Stimulated activated naive CD8-positive, alpha-beta T cell treated with anti-CD3 and anti-CD28 coated beads, Interleukin-15, amount 100 ng/mL, for 72 hours (primary cell): ENCODE data around the gene NIPBL.
"Not testable (repeated sequence)": the region's sequence is repeated elsewhere in the genome, so short reads cannot be mapped to it uniquely, and the experiment has no call there.

Source experiments
- ATAC-seq: fragments of 150-1000 bp; cut with Tn5 transposase; 2 replicates; pipeline ENCODE4 v1.10.0; 2021; ENCODE audit warnings: mild to moderate bottlenecking, moderate library complexity
- DNase-seq, 2 donors: peaks; one replicate each; pipeline ENCODE4 v3.0.0; 2021 to 2022
- H3K27ac Mint-ChIP-seq, 2 donors: one replicate each; pipeline ENCODE4 v1.8.0; 2022; ENCODE audit warnings: mild to moderate bottlenecking in 2 of 2, mixed read lengths in 2 of 2, moderate library complexity in 2 of 2
- H3K27me3 Mint-ChIP-seq: one replicate; pipeline ENCODE4 v1.8.0; 2022; ENCODE audit warnings: mixed read lengths
- H3K4me1 Mint-ChIP-seq: one replicate; pipeline ENCODE4 v1.8.0; 2022; ENCODE audit warnings: mild to moderate bottlenecking, mixed read lengths
- H3K4me3 Mint-ChIP-seq, 2 donors: one replicate each; pipeline ENCODE4 v1.8.0; 2022; ENCODE audit warnings: mild to moderate bottlenecking in 2 of 2, mixed read lengths in 2 of 2, moderate library complexity in 1 of 2
- H3K9me3 Mint-ChIP-seq, 2 donors: one replicate each; pipeline ENCODE4 v1.8.0; 2022; ENCODE audit warnings: mixed read lengths in 2 of 2

The NIPBL gene

GRCh38 chr5:37047947-37048346 lies 171.4 kb downstream of the NIPBL start:
- Mint-ChIP-seq H3K27ac (no peak overlapping the region), H3K27me3 (no peaks in the 10 kb centered on the region), H3K4me3 (no peak overlapping the region), H3K4me1 (no peaks in the 10 kb centered on the region), H3K9me3 (no peaks in the 10 kb centered on the region)
- DNase-seq (no peak), ATAC-seq (no peak)

DNA sequence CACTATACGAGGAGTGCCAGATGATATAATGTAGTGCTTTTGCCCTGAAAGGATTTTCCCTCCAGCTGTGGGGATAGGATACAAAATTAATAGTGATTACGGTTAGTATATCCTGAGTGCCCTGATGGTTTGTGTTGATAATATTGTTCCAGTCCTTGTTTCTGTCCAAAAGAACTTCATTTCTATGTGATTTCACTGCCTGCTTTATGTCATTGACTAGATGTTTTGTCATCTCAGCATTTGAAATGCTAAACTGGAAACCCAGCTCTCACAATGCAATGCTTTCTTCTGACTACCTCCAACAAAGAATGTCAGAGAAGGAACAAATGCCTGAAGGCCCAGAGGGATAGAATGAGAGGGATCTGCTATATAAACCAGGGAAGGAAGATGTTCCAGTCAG lies 177.8 kb downstream of the NIPBL start:
- no peak for DNase-seq
- Mint-ChIP-seq H3K4me1 (no peaks in the 10 kb centered on the region), H3K4me3 (no peak overlapping the region), H3K27ac (peak overlapping the region in 1 of 2 donors; percentile 38), H3K27me3 (no peaks in the 10 kb centered on the region), H3K9me3 (no peaks in the 10 kb centered on the region)
- ATAC-seq = no peak

DNA sequence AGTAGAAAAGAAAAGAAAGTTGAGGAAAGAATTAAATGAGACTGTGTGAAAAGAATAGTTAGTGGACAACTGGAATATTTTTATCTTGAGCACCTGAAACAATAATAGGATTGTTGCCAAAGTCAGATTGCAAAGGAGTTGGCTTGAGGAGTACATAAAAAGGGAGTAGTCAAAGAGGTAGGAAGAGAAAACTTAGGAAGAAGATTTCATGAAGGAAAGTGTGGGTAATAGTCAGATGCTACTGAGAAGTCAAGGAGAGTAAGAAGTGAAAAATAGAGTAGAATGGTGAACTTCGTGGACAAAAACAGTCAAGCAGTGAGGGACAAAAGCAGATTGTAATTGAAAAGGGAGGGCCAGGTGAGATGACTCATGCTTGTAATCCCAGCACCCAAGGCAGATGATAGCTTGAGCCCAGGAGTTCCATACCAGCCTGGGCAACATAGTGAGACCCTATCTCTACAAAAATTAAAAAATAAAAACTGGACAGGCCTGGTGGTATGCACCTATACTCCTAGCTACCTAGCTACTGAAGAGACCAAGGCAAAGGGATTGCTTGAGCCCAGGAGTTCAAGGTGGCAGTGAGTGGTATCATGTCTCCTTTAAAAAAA lies 178.9 kb downstream of the NIPBL start:
- ATAC-seq = no peak
- no peaks in the 10 kb centered on the region for H3K4me1 Mint-ChIP-seq
- no peak overlapping the region for H3K27ac Mint-ChIP-seq

GRCh38 chr5:37056762-37057161 lies 180.2 kb downstream of the NIPBL start:
- Mint-ChIP-seq H3K9me3 (no peaks in the 10 kb centered on the region), H3K4me1 (no peaks in the 10 kb centered on the region), H3K27me3 (no peaks in the 10 kb centered on the region), H3K27ac (peak overlapping the region in 1 of 2 donors; percentile 61), H3K4me3 (no peak overlapping the region)
- DNase-seq (no peak), ATAC-seq (no peak)

More for the DNA sequence above, 178.9 kb downstream of the NIPBL start:
- DNase-seq = no peak
- H3K4me3 Mint-ChIP-seq = no peak overlapping the region
- no peaks in the 10 kb centered on the region for H3K9me3 Mint-ChIP-seq
- H3K27me3 Mint-ChIP-seq = no peaks in the 10 kb centered on the region

DNA sequence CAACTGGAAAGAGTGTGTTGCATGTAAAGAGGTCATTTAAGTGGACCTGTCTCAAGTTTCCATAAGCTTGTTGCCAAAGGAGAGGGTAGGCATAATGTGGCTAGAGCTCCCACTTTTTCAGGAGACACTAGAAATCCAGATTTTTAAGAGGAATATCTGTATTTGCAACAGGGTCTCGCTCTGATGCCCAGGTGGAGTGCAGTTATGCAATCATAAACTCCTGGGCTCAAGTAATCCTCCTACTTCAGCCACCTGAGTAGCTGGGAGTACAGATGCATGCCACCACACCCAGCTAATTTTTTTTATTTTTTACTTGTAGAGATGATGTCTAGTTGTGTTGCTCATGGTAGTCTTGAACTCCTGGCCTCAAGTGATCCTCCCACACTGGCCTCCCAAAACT lies 183.5 kb downstream of the NIPBL start:
- no peak for ATAC-seq
- DNase-seq = no peak
- Mint-ChIP-seq H3K27ac (peak overlapping the region in 1 of 2 donors; percentile 29), H3K4me1 (no peaks in the 10 kb centered on the region), H3K27me3 (no peaks in the 10 kb centered on the region), H3K4me3 (no peak overlapping the region), H3K9me3 (no peaks in the 10 kb centered on the region)

DNA sequence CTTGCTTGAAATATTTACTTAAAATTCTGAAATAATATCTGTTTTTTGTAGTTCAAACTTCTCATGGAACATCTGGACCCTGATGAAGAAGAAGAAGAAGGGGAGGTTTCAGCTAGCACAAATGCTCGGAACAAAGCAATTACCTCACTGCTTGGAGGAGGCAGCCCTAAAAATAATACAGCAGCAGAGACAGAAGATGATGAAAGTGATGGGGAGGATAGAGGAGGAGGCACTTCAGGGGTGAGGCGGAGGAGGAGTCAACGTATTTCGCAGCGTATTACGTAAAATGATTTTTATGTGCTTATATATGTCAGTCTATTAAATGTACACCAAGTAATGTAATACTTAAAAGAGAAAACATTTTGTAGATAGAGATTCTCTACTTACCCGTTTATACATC lies 187.2 kb downstream of the NIPBL start:
- ATAC-seq (no peak), DNase-seq (no peak)
- Mint-ChIP-seq H3K4me1 (no peaks in the 10 kb centered on the region), H3K27ac (peak overlapping the region in 1 of 2 donors; percentile 30), H3K4me3 (no peak overlapping the region), H3K27me3 (no peaks in the 10 kb centered on the region), H3K9me3 (no peaks in the 10 kb centered on the region)

GRCh38 chr5:37064442-37064841 lies 187.9 kb downstream of the NIPBL start:
- Mint-ChIP-seq H3K9me3 (no peaks in the 10 kb centered on the region), H3K4me1 (no peaks in the 10 kb centered on the region), H3K4me3 (no peak overlapping the region), H3K27me3 (no peaks in the 10 kb centered on the region), H3K27ac (no peak overlapping the region)
- DNase-seq = no peak
- ATAC-seq = no peak

- H3K27ac Mint-ChIP-seq = no peak overlapping the region
- no peaks in the 10 kb centered on the region for H3K27me3 Mint-ChIP-seq
- ATAC-seq (no peak), DNase-seq (no peak)
- no peaks in the 10 kb centered on the region for H3K4me1 Mint-ChIP-seq
- H3K4me3 Mint-ChIP-seq = no peak overlapping the region
- no peaks in the 10 kb centered on the region for H3K9me3 Mint-ChIP-seq
Observed at GRCh38 chr5:37071487-37071886, 194.9 kb downstream of the NIPBL start.

GRCh38 chr5:37071901-37072581 lies 195.5 kb downstream of the NIPBL start:
- H3K4me1 Mint-ChIP-seq = no peaks in the 10 kb centered on the region
- H3K9me3 Mint-ChIP-seq = no peaks in the 10 kb centered on the region
- no peak overlapping the region for H3K4me3 Mint-ChIP-seq
- ATAC-seq (no peak), DNase-seq (no peak)
- no peaks in the 10 kb centered on the region for H3K27me3 Mint-ChIP-seq
- H3K27ac Mint-ChIP-seq = no peak overlapping the region

- Mint-ChIP-seq H3K4me3 (no peak overlapping the region), H3K27ac (peak overlapping the region in 1 of 2 donors; percentile 39), H3K9me3 (no peaks in the 10 kb centered on the region), H3K27me3 (no peaks in the 10 kb centered on the region), H3K4me1 (no peaks in the 10 kb centered on the region)
- no peak for ATAC-seq
- no peak for DNase-seq
Observed at GRCh38 chr5:37075399-37075950, 198.9 kb downstream of the NIPBL start.

- Mint-ChIP-seq H3K4me1 (no peaks in the 10 kb centered on the region), H3K27me3 (no peaks in the 10 kb centered on the region), H3K9me3 (no peaks in the 10 kb centered on the region), H3K4me3 (no peak overlapping the region), H3K27ac (no peak overlapping the region)
- no peak for DNase-seq
- no peak for ATAC-seq
Observed at GRCh38 chr5:37077146-37077545, 200.6 kb downstream of the NIPBL start.

- no peaks in the 10 kb centered on the region for H3K4me1 Mint-ChIP-seq
- ATAC-seq = no peak
- no peak overlapping the region for H3K4me3 Mint-ChIP-seq
- H3K27ac Mint-ChIP-seq = no peak overlapping the region
- no peaks in the 10 kb centered on the region for H3K9me3 Mint-ChIP-seq
- no peaks in the 10 kb centered on the region for H3K27me3 Mint-ChIP-seq
- DNase-seq = no peak
Observed at GRCh38 chr5:37080697-37081096, 204.1 kb downstream of the NIPBL start.

DNA sequence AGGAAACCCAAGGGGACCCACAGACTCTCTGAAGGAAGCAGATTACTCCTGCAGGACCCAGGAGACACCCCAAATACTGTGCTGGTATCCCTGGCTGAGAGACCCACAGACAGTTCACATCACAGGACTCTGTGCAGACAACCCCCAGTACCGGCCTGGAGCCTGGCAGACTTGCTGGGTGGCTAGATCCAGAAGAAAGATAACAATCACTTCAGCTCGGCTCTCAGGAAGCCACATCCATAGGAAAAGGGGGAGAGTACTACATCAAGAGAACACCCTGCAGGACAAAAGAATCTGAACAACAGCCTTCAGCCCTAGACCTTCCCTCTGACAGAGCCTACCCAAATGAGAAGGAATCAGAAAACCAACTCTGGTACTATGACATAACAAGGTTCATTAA lies 206.4 kb downstream of the NIPBL start:
- H3K27ac Mint-ChIP-seq, H3K27me3 Mint-ChIP-seq, H3K4me3 Mint-ChIP-seq, DNase-seq, H3K9me3 Mint-ChIP-seq, H3K4me1 Mint-ChIP-seq, ATAC-seq: not testable (repeated sequence)

GRCh38 chr5:37086026-37086425 lies 209.5 kb downstream of the NIPBL start:
- H3K9me3 Mint-ChIP-seq, H3K27me3 Mint-ChIP-seq, ATAC-seq, H3K27ac Mint-ChIP-seq, H3K4me1 Mint-ChIP-seq, DNase-seq, H3K4me3 Mint-ChIP-seq: not testable (repeated sequence)

DNA sequence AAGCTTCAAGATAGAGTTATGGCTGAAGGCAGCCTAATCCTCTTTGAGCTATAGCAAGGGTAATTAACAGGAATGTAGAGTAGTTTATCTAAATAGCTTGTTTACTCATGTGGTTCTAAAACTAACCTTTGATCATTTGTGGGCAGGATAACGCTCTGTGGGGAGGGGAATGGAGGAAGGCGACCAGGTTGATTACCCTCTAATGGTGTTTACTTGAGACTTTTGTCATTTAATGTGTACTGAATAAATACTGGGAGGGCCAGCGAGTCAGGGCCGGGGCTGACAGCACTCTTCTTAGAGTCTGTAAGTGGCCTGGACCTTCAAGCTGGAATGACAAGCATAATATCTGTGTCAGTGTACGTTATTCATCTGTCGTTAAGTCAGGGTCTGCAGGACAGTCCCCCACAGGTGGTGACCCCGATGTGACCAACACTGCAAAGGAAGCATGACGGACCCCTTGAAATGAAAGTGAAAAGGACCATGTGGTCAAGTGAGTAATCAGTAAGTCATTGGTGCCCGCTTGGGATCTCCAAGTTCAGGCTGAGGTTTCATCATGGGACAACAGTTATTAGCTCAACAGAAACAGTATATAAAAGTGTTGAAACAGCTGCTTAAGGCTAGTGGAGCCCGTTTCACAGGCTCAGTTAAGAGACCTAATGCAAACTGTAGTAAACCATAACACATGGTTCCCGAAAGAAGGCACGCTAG lies 210.1 kb downstream of the NIPBL start:
- DNase-seq (no peak), ATAC-seq (no peak)
- Mint-ChIP-seq H3K27ac (no peak overlapping the region), H3K4me1 (no peaks in the 10 kb centered on the region), H3K4me3 (no peak overlapping the region), H3K9me3 (no peaks in the 10 kb centered on the region), H3K27me3 (no peaks in the 10 kb centered on the region)

DNA sequence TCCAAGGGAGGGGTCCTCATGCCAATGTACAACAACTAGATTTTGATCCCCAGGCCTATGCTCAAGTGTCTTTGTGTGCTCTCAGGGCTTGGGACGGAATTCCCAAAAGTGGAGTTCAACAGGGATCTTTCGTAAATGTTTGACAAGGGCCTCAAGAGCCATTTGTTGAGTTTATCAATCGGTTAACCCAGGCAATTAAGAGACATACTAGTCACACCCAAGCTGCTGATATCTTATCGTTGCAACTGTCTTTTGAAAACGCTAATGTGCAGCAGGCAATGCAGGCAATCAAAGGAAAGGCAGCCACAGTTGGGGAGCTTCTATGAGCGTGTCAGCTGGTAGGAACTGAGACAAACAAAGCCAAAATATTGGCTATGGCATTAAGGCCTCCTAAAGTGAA lies 211.4 kb downstream of the NIPBL start:
- ATAC-seq (no peak), DNase-seq (no peak)

More for the DNA sequence above, 211.4 kb downstream of the NIPBL start:
- Mint-ChIP-seq H3K27ac (no peak overlapping the region), H3K27me3 (no peaks in the 10 kb centered on the region), H3K4me3 (no peak overlapping the region), H3K4me1 (no peaks in the 10 kb centered on the region), H3K9me3 (no peaks in the 10 kb centered on the region)
